Measurements from ENCODE around the gene CSTPP1.

DNA sequence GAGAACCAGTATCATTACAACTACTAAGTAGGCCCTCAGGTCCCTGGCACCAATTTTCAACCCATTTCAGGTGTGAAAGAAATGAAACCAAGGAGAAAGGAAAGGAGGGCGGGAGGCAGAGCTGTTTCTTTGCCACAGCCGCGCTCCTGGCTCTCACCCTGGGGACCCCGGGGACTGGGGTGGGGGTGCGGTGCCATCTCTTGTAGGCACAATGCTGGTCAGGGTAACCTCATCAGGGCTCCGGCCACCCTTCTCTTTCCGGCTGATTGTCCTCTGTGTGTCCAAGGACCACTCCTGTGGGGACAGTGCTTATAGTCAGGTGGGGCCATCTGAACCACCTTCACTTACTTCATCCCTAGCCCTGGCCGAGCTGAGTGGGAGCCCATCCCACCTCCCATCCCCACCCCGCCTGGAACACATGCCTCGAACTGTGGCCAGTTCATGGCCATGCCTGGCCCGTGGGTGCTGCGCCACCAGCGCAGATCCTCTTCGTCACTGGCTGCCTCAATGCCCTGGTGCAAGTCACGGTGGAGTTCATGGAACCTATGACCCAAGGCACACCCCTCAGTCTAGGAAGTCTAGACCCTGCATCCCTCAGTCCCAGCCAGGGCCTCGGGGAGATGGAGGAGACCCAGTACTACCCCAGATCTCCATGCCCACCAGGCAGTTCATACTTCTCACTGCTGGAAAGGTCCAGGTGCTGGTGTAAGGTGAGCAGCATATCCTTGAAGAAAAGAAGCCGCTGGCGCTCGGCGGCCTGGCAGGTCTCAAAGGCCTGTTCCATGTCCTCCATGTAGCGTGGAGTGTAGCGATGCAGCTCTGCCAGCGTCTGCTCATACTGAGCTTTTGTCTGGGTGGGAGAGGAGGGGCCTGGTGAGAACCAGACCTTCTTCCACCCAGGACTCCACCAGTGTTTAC lies 242.4 kb downstream of the CSTPP1 start:
- TF ChIP-seq POLR2AphosphoS5 (IDR thresholded peaks at IDR 0.05), result no peak
- TF ChIP-seq, protein P1, sequence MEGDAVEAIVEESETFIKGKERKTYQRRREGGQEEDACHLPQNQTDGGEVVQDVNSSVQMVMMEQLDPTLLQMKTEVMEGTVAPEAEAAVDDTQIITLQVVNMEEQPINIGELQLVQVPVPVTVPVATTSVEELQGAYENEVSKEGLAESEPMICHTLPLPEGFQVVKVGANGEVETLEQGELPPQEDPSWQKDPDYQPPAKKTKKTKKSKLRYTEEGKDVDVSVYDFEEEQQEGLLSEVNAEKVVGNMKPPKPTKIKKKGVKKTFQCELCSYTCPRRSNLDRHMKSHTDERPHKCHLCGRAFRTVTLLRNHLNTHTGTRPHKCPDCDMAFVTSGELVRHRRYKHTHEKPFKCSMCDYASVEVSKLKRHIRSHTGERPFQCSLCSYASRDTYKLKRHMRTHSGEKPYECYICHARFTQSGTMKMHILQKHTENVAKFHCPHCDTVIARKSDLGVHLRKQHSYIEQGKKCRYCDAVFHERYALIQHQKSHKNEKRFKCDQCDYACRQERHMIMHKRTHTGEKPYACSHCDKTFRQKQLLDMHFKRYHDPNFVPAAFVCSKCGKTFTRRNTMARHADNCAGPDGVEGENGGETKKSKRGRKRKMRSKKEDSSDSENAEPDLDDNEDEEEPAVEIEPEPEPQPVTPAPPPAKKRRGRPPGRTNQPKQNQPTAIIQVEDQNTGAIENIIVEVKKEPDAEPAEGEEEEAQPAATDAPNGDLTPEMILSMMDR (IDR thresholded peaks at IDR 0.05), result no peak
